Fibroblast of mammary gland (primary cell): ENCODE results near the gene MAP3K20.
A peak's percentile ranks its signal among the peaks of the same experiment; 100 is the strongest.

ENCODE experiments used
- DNase-seq: peaks from one replicate; pipeline ENCODE4 v3.0.0-alpha.2; 2010; ENCODE audit warnings: low read depth
- H3K4me3 ChIP-seq: 2 replicates; pipeline ENCODE4 v1.5.1; 2011; ENCODE audit warnings: low read depth, mild to moderate bottlenecking, low read length, moderate library complexity; ENCODE audit not compliant: control insufficient read depth
- TF ChIP-seq, protein P1 (sequence below): conservative IDR thresholded peaks from 2 replicates; pipeline ENCODE4 v1.5.1; 2011; ENCODE audit warnings: low read depth, low read length, inconsistent platforms; ENCODE audit not compliant: control insufficient read depth, insufficient read depth

Gene MAP3K20

DNA sequence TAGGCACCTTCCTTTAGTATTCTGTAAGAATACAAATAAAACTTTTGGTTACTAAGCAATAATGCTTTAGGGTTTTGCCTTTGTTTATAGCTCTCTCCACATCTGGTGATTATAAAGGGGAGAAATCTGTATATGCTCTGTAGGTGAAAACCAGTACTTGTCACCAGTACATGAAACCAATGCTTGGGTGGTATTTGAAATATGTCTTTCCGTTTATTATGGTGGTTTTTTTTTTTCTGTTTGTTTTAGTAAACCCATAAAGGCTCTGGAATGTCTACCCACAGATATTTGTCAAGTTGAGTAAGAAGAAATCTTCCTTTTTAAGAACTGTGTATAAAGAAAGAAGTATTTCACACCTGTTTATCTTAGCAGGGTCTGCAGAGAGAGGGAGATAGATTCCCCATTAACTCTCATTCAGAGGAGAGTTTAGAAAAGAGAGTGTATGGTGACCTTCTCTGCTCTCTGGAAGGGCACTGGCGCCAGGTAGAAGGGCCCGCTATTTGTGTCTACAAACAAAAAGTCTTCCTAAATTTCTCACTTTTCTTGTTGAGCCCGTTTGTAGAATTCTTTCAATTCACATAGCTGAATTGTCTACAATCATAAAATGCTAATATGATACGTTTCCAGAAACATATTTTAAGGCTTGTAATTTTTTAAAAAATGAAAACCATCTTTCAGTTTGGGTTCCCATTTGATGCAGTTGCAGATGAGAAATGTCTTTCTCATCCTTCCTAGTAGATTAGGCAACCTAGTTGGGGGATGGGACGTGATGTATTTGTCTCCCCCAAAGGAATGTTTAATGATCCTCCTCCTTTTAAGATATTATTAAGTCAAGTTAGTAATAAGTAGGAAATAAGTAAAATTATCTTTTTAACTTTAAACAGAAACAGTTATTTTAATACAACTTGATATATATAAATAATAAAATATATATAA is 33.9 kb downstream of the MAP3K20 start:
- DNase-seq: peak; percentile 52
- H3K4me3 ChIP-seq: no peak overlapping the region
- TF ChIP-seq, protein P1, sequence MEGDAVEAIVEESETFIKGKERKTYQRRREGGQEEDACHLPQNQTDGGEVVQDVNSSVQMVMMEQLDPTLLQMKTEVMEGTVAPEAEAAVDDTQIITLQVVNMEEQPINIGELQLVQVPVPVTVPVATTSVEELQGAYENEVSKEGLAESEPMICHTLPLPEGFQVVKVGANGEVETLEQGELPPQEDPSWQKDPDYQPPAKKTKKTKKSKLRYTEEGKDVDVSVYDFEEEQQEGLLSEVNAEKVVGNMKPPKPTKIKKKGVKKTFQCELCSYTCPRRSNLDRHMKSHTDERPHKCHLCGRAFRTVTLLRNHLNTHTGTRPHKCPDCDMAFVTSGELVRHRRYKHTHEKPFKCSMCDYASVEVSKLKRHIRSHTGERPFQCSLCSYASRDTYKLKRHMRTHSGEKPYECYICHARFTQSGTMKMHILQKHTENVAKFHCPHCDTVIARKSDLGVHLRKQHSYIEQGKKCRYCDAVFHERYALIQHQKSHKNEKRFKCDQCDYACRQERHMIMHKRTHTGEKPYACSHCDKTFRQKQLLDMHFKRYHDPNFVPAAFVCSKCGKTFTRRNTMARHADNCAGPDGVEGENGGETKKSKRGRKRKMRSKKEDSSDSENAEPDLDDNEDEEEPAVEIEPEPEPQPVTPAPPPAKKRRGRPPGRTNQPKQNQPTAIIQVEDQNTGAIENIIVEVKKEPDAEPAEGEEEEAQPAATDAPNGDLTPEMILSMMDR: no peak

- no peak overlapping the region for H3K4me3 ChIP-seq
- TF ChIP-seq, protein P1: no peak
- peak; percentile 25 for DNase-seq
Observed at GRCh38 chr2:173117678-173118077, 42.0 kb downstream of the MAP3K20 start.

DNA sequence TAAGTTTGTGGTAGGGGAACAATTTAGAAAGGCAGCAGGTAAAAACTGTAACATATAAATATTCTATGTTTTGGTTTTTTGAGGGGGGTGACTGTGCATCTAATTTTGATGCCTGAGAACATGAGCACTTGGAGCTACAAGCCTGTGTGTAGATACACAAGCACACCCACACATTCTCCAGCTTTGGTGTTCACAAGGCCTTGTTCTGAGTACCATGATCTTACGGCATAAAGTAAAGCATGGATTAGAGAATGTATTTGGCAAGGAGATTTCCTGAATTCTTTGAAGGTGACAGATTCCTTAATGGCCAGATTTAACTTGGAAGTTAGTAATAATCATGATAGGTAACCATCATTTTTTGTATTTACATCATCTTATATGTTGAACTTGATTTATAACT is 42.7 kb downstream of the MAP3K20 start:
- TF ChIP-seq, protein P1: no peak
- no peak overlapping the region for H3K4me3 ChIP-seq
- peak; percentile 46 for DNase-seq

- TF ChIP-seq, protein P1: no peak
- peak; percentile 62 for DNase-seq
- H3K4me3 ChIP-seq: no peak overlapping the region
Observed at GRCh38 chr2:173119069-173119807, 43.6 kb downstream of the MAP3K20 start.

DNA sequence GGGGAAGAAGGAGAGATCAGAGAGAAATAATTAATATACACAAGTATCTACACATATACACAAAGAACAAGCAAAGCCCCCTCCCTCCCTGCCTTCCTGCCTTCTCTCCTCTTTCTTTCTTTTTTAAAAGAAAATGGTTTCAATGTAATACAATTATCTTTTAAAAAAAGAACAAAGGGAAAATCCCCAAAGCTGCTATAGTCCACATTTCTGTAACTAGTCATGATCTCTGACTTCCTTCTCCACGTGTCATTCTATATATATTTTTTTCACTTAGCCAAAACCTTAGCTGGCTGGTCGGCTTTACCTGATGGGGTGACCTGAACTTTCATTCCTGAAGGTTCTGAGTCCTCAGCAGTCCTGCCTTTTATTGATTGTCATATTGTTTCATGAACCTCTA is 44.3 kb downstream of the MAP3K20 start:
- no peak overlapping the region for H3K4me3 ChIP-seq
- DNase-seq: no peak
- TF ChIP-seq, protein P1: no peak

DNA sequence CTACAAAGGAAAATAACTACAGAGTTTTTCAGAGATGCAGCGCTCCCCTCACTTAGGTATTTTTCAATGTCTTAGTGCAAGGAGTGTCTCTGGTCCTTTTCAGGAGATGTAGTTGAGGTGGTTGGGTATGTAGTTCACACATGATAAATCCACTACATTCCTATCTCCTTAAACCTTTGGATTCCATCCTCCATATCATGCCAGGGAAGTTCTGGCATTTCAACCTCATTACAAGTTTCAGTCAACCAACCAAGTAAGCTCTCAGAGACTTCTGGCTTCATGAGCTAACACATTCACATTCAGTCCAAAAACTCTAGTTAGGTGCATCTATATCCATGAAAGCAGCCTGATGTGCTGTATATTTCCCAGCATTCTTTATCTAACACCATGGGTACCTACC is 47.3 kb downstream of the MAP3K20 start:
- TF ChIP-seq, protein P1: no peak
- DNase-seq: no peak
- no peak overlapping the region for H3K4me3 ChIP-seq
